ENCODE results near the gene ANP32D. TPM values are rescaled to one million over a fixed set of nuclear protein-coding genes. Genes with fewer than 3 reads are reported as not detected.
"Not testable (repeated sequence)": the region's sequence is repeated elsewhere in the genome, so short reads cannot be mapped to it uniquely, and the experiment has no call there.

ANP32D gene
- total RNA-seq, 1 donor from 2014 or later = not detected

DNA sequence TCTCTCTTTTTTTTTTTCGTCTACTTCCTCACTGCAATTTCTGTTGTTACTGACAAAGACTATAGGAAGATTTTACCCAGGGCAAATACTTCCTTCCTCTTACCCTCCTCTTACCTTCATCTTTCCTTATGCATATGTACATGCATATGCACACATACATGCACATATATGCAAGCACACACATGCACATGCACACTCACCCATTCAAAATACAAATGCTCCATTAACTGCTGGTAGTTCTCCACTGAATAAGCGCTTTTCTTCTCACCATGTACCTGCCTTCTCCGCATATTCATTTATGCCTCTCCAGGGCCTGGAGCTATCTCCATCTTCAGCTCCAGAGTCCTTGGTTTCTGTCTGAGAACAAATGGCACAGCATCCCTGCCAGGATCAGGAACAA lies 10.6 kb downstream of the ANP32D start:
- TF ChIP-seq, protein P1, sequence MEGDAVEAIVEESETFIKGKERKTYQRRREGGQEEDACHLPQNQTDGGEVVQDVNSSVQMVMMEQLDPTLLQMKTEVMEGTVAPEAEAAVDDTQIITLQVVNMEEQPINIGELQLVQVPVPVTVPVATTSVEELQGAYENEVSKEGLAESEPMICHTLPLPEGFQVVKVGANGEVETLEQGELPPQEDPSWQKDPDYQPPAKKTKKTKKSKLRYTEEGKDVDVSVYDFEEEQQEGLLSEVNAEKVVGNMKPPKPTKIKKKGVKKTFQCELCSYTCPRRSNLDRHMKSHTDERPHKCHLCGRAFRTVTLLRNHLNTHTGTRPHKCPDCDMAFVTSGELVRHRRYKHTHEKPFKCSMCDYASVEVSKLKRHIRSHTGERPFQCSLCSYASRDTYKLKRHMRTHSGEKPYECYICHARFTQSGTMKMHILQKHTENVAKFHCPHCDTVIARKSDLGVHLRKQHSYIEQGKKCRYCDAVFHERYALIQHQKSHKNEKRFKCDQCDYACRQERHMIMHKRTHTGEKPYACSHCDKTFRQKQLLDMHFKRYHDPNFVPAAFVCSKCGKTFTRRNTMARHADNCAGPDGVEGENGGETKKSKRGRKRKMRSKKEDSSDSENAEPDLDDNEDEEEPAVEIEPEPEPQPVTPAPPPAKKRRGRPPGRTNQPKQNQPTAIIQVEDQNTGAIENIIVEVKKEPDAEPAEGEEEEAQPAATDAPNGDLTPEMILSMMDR (IDR thresholded peaks at IDR 0.05; ENCODE audit: unreplicated experiment) = no peak
- no peak for DNase-seq (ENCODE audit: low spot score, unreplicated experiment)
- H3K27me3 Mint-ChIP-seq = peaks cover 16% of the 10 kb centered on the region
- peaks cover 12% of the 10 kb centered on the region for H3K9me3 Mint-ChIP-seq (ENCODE audit: low read depth)
- H3K27ac Mint-ChIP-seq = no peak overlapping the region
- H3K4me3 Mint-ChIP-seq (ENCODE audit: low read depth) = no peak overlapping the region
- no peaks in the 10 kb centered on the region for H3K36me3 Mint-ChIP-seq (ENCODE audit: insufficient read depth)
- no peaks in the 10 kb centered on the region for H3K4me1 Mint-ChIP-seq (ENCODE audit: low read depth)

DNA sequence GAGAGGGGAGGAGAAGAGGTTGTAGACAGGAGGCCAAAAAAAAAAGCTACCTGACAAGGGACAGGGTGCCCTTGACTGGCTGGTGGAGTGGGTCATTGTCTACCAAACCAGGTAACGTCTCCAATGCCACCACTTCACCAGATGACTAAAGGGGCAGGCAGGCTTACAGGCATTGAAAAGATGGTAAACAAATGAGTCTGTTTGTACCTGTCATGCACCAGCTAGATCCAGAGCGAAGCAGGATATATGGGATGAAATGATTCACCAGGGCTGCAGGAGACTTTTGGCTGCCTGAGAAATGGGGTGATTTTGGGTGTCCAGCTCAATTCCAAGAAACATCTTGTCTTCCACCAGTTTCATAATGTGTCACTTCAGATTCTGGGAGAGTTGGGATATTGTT lies 13.9 kb downstream of the ANP32D start:
- Mint-ChIP-seq H3K4me3 (ENCODE audit: low read depth) (no peak overlapping the region), H3K27me3 (peaks cover 16% of the 10 kb centered on the region), H3K9me3 (ENCODE audit: low read depth) (peaks cover 8% of the 10 kb centered on the region), H3K36me3 (ENCODE audit: insufficient read depth) (no peaks in the 10 kb centered on the region), H3K27ac (no peak overlapping the region), H3K4me1 (ENCODE audit: low read depth) (no peaks in the 10 kb centered on the region)
- no peak for DNase-seq (ENCODE audit: low spot score, unreplicated experiment)
- TF ChIP-seq, protein P1 (IDR thresholded peaks at IDR 0.05; ENCODE audit: unreplicated experiment) = no peak

DNA sequence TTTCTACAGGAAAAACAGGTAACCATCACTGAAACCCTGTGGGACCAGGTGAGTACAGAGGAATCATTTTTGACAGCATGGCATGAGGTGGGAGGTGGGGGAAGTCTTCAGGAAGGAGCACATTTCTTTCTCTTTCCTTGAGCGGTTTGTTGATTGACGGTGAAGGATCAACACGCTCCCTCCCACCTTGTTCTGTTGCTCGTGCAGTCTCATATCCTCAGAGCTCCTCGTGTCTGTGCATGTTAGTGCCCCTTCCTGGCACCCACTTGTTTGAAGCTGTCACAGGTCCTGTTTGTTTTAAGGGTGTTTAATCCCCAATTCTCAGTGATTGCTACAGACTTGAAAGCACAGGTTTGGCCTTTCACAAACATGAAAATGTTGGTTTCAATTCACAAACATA lies 14.3 kb downstream of the ANP32D start:
- TF ChIP-seq, protein P1 (IDR thresholded peaks at IDR 0.05; ENCODE audit: unreplicated experiment) = no peak
- no peak overlapping the region for H3K27ac Mint-ChIP-seq
- no peak for DNase-seq (ENCODE audit: low spot score, unreplicated experiment)
- H3K9me3 Mint-ChIP-seq (ENCODE audit: low read depth) = peaks cover 8% of the 10 kb centered on the region
- peaks cover 16% of the 10 kb centered on the region for H3K27me3 Mint-ChIP-seq
- H3K36me3 Mint-ChIP-seq (ENCODE audit: insufficient read depth) = no peaks in the 10 kb centered on the region
- H3K4me1 Mint-ChIP-seq (ENCODE audit: low read depth) = no peaks in the 10 kb centered on the region
- H3K4me3 Mint-ChIP-seq (ENCODE audit: low read depth) = no peak overlapping the region

DNA sequence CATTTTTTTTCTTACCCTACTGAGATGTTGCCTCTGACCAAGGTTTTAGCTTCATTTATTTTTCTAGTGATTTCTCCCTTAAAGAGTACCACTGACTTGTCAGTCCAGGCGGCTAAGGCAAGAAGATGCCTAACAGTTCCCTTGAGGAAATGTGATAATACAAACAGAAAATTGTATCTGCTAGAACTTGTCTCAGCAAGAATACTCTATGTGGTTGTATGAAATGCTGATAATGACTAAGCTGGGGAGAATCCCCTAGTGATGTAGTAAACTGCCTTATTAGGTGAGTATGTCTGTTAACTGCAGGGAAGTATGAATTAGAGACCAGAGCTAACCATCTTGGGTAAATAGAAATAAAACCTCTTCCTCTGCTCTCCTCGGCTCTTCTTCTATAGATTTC lies 16.7 kb downstream of the ANP32D start:
- Mint-ChIP-seq H3K27ac (no peak overlapping the region), H3K4me3 (ENCODE audit: low read depth) (no peak overlapping the region), H3K27me3 (peaks cover 15% of the 10 kb centered on the region), H3K36me3 (ENCODE audit: insufficient read depth) (no peaks in the 10 kb centered on the region), H3K9me3 (ENCODE audit: low read depth) (no peaks in the 10 kb centered on the region), H3K4me1 (ENCODE audit: low read depth) (no peaks in the 10 kb centered on the region)
- TF ChIP-seq, protein P1 (IDR thresholded peaks at IDR 0.05; ENCODE audit: unreplicated experiment) = no peak
- DNase-seq (ENCODE audit: low spot score, unreplicated experiment) = no peak

DNA sequence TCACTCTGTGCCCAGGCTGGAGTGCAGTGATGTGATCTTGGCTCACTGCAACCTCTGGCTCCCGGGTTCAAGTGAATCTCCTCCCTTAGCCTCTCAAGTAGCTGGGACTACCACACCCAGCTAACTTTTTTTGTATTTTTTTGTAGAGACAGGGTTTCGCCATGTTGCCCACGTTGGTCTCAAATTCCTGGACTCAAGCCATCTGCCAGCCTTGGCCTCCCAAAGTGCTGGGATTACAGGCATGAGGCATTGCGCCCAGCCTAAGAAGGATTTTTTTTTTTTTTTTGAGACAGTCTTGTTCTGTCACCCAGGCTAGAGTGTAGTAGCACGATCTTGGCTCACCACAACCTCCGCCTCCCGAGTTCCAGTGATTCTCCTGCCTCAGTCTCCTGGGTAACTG lies 17.1 kb downstream of the ANP32D start:
- not testable (repeated sequence) for DNase-seq (ENCODE audit: low spot score, unreplicated experiment); H3K4me1 Mint-ChIP-seq (ENCODE audit: low read depth); H3K4me3 Mint-ChIP-seq (ENCODE audit: low read depth); H3K9me3 Mint-ChIP-seq (ENCODE audit: low read depth); H3K36me3 Mint-ChIP-seq (ENCODE audit: insufficient read depth); H3K27ac Mint-ChIP-seq
- peaks cover 15% of the 10 kb centered on the region for H3K27me3 Mint-ChIP-seq

DNA sequence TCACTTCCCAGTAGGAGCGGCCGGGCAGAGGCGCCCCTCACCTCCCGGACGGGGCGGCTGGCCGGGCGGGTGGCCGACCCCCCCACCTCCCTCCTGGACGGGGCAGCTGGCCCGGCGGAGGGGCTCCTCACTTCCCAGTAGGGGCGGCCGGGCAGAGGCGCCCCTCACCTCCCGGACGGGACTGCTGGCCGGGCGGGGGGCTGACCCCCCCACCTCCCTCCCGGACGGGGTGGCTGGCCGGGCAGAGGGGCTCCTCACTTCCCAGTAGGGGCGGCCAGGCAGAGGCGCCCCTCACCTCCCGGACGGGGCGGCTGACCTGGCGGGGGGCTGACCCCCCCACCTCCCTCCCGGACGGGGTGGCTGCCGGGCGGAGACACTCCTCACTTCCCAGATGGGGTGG lies 27.9 kb downstream of the ANP32D start:
- not testable (repeated sequence) for H3K36me3 Mint-ChIP-seq (ENCODE audit: insufficient read depth); H3K27ac Mint-ChIP-seq; H3K4me1 Mint-ChIP-seq (ENCODE audit: low read depth); H3K4me3 Mint-ChIP-seq (ENCODE audit: low read depth); DNase-seq (ENCODE audit: low spot score, unreplicated experiment); H3K27me3 Mint-ChIP-seq
- H3K9me3 Mint-ChIP-seq (ENCODE audit: low read depth) = peaks cover 37% of the 10 kb centered on the region

DNA sequence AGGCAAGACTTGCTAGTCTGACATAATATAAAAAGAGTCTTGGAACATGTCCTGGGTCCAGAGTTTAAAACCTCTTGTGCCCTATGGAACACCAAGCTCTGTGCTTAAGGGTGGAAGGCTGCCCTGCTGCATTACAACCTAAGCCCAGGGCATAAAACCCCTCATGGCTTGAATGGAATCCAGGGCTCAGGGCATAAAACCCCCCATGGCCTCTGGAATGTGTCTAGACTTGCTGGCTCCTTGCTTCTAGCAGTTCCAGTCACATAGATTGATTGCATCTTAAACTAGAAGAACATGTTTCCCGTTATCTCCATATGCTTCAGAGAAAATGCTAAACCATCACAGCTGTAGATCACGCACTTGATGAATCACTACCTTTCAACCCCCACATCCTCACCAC lies 34.5 kb downstream of the ANP32D start:
- DNase-seq (ENCODE audit: low spot score, unreplicated experiment); H3K27ac Mint-ChIP-seq; H3K4me3 Mint-ChIP-seq (ENCODE audit: low read depth); H3K27me3 Mint-ChIP-seq; H3K36me3 Mint-ChIP-seq (ENCODE audit: insufficient read depth); H3K4me1 Mint-ChIP-seq (ENCODE audit: low read depth): not testable (repeated sequence)
- peaks cover 47% of the 10 kb centered on the region for H3K9me3 Mint-ChIP-seq (ENCODE audit: low read depth)

Data from progenitor cell of endocrine pancreas (in vitro differentiated cells).